Measurements from ENCODE around the gene CCNF. TPM values are rescaled to one million over a fixed set of nuclear protein-coding genes. Genes with fewer than 3 reads are reported as not detected.

The CCNF gene
- total and polyA plus RNA-seq, 2 of the 8 experiments (the other 6 are each of a cell fraction or from before 2014, with no cell fraction given), result 15.4 to 54.3 TPM

DNA sequence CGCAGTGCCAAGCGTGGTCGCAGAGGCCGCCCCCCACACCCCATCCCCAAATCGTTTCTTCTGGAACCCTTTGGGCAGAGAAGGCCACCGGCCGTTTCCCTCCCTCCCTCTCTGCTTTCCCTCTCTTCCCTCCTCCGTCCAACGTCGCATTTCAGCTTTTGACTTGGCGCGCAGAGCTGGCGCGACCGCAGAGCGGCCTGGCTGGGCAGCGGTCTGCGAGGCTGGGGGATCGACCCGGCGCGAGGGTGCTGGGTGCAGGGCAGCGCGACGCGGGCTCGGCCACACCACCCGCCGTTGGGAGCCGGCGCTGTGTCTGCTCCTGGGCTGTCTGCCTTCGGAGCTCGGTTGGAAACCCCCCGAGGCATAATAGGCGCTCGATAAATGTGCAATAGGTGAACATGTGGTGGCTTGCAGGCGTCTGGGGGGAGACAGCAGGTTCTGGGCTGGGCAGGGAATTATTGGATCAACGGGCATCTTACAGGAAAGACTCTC, 39.0 kb downstream of the CCNF start (continued):
- no peak for TF ChIP-seq KDM1A (IDR thresholded peaks at IDR 0.05; ENCODE audit: borderline replicate concordance, low read length)
- 0 out of 2 replicates have a peak, but pooled peaks have one; percentile 5 for TF ChIP-seq TAF1 (IDR thresholded peaks at IDR 0.05; ENCODE audit: low read depth, low read length)
- no peak for TF ChIP-seq POU5F1 (IDR thresholded peaks at IDR 0.05; ENCODE audit: low read depth, low read length)
- no peak for TF ChIP-seq SIX5 (IDR thresholded peaks at IDR 0.05; ENCODE audit: low read depth, low read length)
- TF ChIP-seq CTCF (IDR thresholded peaks at IDR 0.05; ENCODE audit: control extremely low read depth in 1 of 3, insufficient read depth in 1 of 3, low read depth in 1 of 3, low read length in 3 of 3), result no peak
- TF ChIP-seq KDM4A (IDR thresholded peaks at IDR 0.05; ENCODE audit: low read depth, low read length, severe bottlenecking), result no peak
- TF ChIP-seq PHF8 (conservative IDR thresholded peaks at IDR 0.05; ENCODE audit: low read depth, low read length), result 0 out of 2 replicates have a peak, but pooled peaks have one; percentile 49
- TF ChIP-seq ASH2L (IDR thresholded peaks at IDR 0.05; ENCODE audit: low read length), result peak; percentile 31
- TF ChIP-seq TEAD4 (IDR thresholded peaks at IDR 0.05; ENCODE audit: low read depth, low read length), result no peak
- no peak for TF ChIP-seq YY1 (IDR thresholded peaks at IDR 0.05; ENCODE audit: low read depth, low read length)
- TF ChIP-seq, protein P1, sequence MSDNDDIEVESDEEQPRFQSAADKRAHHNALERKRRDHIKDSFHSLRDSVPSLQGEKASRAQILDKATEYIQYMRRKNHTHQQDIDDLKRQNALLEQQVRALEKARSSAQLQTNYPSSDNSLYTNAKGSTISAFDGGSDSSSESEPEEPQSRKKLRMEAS (IDR thresholded peaks at IDR 0.05), result no peak
- peak; percentile 70; the same call in 1 of the 2 replicates for TF ChIP-seq E2F6 (IDR thresholded peaks at IDR 0.05)
- TF ChIP-seq POLR2A (IDR thresholded peaks at IDR 0.05; ENCODE audit: control extremely low read depth in 1 of 2, low read depth in 2 of 2, low read length in 2 of 2), result no peak
